Raji (cell line): Measurements from ENCODE around the gene TYMP.

ENCODE experiments used
- POLR2A ChIP-seq: IDR thresholded peaks from 2 replicates; pipeline ENCODE4 v1.6.1; 2011; ENCODE audit warnings: low read depth, low read length, control low read depth; ENCODE audit not compliant: insufficient read depth

TYMP gene

GRCh38 chr22:50569041-50569459 is 39.2 kb upstream of the TYMP start:
- no peak for TF ChIP-seq POLR2A

DNA sequence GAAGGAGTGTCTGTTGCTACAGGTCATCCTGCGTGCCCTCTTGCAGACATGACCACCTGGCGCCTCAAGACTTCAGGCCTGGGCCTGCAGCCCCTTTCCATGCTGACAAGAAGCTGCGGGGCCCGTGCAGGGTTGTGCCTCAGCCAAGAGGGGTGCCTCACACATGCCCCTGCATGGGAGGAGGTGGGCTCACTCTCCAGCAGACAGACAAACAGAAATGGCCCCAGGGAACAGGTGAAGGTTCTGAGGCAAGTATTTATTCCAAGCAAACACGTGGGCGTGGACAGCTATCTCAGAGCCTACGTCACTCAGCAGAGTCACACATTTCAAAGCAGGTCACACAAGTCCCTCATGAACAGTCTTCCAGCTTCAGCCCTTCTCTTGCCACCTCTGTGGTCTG is 38.8 kb upstream of the TYMP start:
- no peak for TF ChIP-seq POLR2A

DNA sequence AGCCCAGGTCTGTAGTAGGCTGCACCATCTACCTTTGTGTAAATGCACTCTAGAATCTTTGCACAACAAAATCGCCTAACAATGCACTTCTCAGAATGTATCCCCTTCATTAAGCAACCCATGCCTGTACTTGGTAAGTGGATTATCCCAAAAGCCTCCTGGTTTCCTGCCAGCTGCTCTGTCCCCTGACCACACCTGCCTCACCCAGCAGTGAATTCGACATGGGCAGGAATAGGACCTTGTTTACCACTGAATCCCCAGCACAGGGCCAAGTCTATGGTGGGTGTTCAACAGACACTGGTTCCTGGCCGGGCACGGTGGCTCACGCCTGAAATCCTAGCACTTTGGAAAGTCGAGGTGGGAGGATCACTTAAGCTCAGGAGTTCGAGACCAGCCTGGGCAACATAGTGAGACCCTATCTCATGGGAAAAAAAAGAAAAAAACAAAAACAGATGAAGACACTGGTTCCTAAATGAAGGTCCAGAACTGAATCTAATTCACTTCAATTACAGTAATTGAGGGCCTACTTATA is 38.0 kb upstream of the TYMP start:
- TF ChIP-seq POLR2A: no peak

DNA sequence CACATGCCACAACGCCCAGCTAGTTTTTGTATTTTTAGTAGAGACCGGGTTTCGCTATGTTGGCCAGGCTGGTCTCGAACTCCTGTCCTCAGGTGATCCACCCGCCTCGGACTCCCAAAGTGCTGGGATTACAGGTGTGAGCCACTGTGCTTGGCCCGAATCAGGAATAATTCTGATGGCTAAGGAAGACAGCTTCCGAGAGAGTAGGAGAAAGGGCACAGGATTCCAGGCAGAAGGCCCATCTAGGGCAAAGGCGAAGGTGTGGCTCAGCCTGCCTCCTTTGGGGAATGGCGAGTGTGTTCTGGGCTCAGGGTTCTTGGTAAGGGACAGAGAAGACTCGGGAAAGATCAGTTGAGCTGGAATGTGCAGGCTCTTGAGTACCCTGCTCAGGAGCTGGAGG is 34.5 kb upstream of the TYMP start:
- TF ChIP-seq POLR2A: no peak

GRCh38 chr22:50563413-50564160 is 33.8 kb upstream of the TYMP start:
- TF ChIP-seq POLR2A: no peak

- TF ChIP-seq POLR2A: peak; percentile 73
Observed at GRCh38 chr22:50562523-50563412, 33.0 kb upstream of the TYMP start, which contains the start of gene SYCE3. TSS of gene SYCE3 (minus strand) at chr22:50562919. CDS start at chr22:50556405, 6,514 bp downstream.

DNA sequence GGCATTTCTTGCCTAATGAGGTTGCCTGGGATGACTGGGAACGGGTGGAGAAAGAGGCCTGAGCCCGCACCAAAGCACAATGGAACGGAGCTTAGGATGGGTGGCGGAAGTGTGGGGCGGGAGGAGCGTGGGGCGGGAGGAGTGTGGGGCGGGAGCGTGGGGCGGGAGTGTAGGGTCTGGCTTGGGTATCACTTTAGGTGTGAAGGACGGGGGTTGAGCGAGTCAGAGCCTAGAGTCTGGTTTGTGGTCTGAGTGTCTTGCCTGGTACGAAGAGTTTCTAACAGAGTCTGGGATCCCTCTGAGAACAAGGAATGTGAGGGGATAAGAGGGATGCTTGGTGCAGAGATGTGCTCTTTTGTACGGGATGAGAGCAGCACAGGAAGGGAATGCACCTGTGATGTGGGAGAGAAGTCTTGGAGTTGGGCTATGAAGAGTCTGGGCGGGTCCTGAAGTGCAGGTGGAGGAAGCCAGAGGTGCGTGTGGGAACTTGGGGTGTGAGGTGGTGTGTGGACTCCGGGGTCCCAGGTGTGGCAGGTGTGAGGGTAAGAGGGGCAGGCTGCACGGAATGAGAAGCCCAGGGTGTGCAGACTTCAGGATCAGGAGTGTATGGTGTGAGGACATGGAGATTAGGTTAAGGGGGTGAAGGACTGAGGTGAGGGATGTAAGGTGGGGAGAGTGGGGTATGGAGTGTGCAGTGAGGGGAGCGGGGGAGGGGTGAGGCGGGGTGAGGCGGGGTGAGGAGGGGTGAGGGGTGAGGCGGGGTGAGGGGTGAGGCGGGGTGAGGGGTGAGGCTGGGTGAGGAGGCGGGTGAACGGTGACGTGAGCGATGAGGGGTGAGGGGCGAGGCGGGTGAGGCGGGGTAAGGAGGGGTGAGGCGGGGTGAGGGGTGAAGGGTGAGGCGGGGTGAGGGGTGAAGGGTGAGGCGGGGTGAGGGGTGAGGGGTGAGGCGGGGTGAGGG is 31.9 kb upstream of the TYMP start:
- no peak for TF ChIP-seq POLR2A

GRCh38 chr22:50560034-50560433 is 30.2 kb upstream of the TYMP start:
- no peak for TF ChIP-seq POLR2A

DNA sequence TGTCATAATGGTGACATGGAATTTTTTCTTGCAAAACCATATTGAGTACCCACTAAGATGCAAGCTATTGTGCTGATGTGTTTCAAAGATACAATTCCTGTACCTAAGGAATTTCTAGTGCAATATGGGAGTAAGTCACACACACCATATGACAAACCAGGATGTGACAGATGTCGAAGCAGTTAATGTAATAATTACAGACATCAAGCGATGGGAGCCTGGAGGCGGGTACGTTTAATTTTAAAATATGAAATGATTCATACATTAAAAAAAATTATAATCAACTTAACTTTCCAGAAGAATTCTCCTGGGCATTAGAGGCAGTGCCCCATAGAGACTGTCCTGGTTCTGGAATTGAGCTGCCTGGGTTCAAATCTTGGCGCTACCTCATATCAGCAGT is 26.9 kb upstream of the TYMP start:
- TF ChIP-seq POLR2A: no peak

- no peak for TF ChIP-seq POLR2A
Observed at GRCh38 chr22:50553310-50553709, 23.5 kb upstream of the TYMP start.

GRCh38 chr22:50551160-50551752 is 21.4 kb upstream of the TYMP start:
- TF ChIP-seq POLR2A: no peak

- TF ChIP-seq POLR2A: no peak
Observed at GRCh38 chr22:50550395-50550794, 20.6 kb upstream of the TYMP start.

- TF ChIP-seq POLR2A: no peak
Observed at GRCh38 chr22:50548921-50549790, 19.3 kb upstream of the TYMP start.

- 0 out of 2 replicates have a peak, but pooled peaks have one; percentile 25 for TF ChIP-seq POLR2A
Observed at GRCh38 chr22:50548040-50548920, 18.5 kb upstream of the TYMP start.
